ENCODE data around the gene TH. TPM values are rescaled to one million over a fixed set of nuclear protein-coding genes. Genes with fewer than 3 reads are reported as not detected.

The TH gene
- total and polyA plus RNA-seq, 2 of the 4 experiments (the other 2 are of a cell fraction) = 0.10 TPM; not detected in 1

- no peak overlapping the region for H3K23ac ChIP-seq (ENCODE audit: low read depth, low read length)
- H2AK9ac ChIP-seq (replicated peaks; ENCODE audit: low read depth, low read length, poor library complexity) = no peak overlapping the region
- no peak overlapping the region for H3K9ac ChIP-seq (ENCODE audit: low read depth, low read length)
- no CpG with 5 or more reads among the region's 7 CpGs for WGBS, 2 experiments (ENCODE audit: extremely low coverage in 2 of 2, insufficient read length in 1 of 2)
- ChIA-PET CTCF (no interaction called here), POLR2A (ENCODE audit: unreplicated experiment) (no interaction called here)
- H2BK5ac ChIP-seq (ENCODE audit: low read depth, low read length, poor library complexity, severe bottlenecking) = no peak overlapping the region
- H3K27me3 ChIP-seq (ENCODE audit: control insufficient read depth, insufficient read depth, low read length) = peaks cover 23% of the 10 kb centered on the region
- H3K36me3 ChIP-seq (ENCODE audit: control insufficient read depth, insufficient read depth, low read length) = no peaks in the 10 kb centered on the region
- no peak overlapping the region for H2BK15ac ChIP-seq (ENCODE audit: low read depth, low read length)
- no peaks in the 10 kb centered on the region for H3K4me1 ChIP-seq (ENCODE audit: control insufficient read depth, insufficient read depth, low read length)
- H3K27ac ChIP-seq (ENCODE audit: insufficient read depth, low read length) = no peak overlapping the region
- H3K56ac ChIP-seq (ENCODE audit: extremely low read depth, insufficient read depth, low read length) = no peak overlapping the region
- H4K5ac ChIP-seq (ENCODE audit: low read depth, low read length) = no peak overlapping the region
- in situ Hi-C loops (cut with MboI; ENCODE audit: low sequenced_read_pairs) = loop anchor here (25.0 kb wide), 1 partner anchor 692 kb away; the partner anchor contains the start of gene CDKN1C
- H2BK120ac ChIP-seq (ENCODE audit: low read depth, low read length) = no peak overlapping the region
- no peaks in the 10 kb centered on the region for H3K9me3 ChIP-seq (ENCODE audit: control insufficient read depth, insufficient read depth, low read length)
- BruUV-seq (replicated peaks) = no TSS peak
- H4K20me1 ChIP-seq (ENCODE audit: insufficient read depth, low read length) = no peaks in the 10 kb centered on the region
- TF ChIP-seq MAZ (IDR thresholded peaks at IDR 0.05; ENCODE audit: borderline replicate concordance, low read depth, low read length) (no peak), ELK1 (IDR thresholded peaks at IDR 0.05; ENCODE audit: borderline replicate concordance, low read depth, low read length) (no peak), SMC3 (IDR thresholded peaks at IDR 0.05; ENCODE audit: low read depth, low read length) (no peak), CHD1 (IDR thresholded peaks at IDR 0.05; ENCODE audit: low read depth, low read length) (no peak), USF2 (IDR thresholded peaks at IDR 0.05; ENCODE audit: low read depth, low read length) (no peak), MAFK (IDR thresholded peaks at IDR 0.05; ENCODE audit: low read depth, low read length) (no peak), RFX5 (IDR thresholded peaks at IDR 0.05; ENCODE audit: low read depth, low read length) (no peak), NFE2L2 (IDR thresholded peaks at IDR 0.05; ENCODE audit: low read depth, low read length) (no peak), BHLHE40 (IDR thresholded peaks at IDR 0.05; ENCODE audit: low read depth, low read length) (no peak), POLR2A (IDR thresholded peaks at IDR 0.05; ENCODE audit: low read depth, low read length) (no peak), FOS (IDR thresholded peaks at IDR 0.05; ENCODE audit: low read depth, low read length) (no peak), CEBPB (IDR thresholded peaks at IDR 0.05; ENCODE audit: low read depth, low read length) (no peak), RAD21 (IDR thresholded peaks at IDR 0.05; ENCODE audit: low read length) (no peak), MXI1 (IDR thresholded peaks at IDR 0.05; ENCODE audit: borderline replicate concordance, low read depth, low read length) (no peak), RCOR1 (IDR thresholded peaks at IDR 0.05; ENCODE audit: insufficient replicate concordance, low read length) (no peak)
- TF ChIP-seq, protein P1, sequence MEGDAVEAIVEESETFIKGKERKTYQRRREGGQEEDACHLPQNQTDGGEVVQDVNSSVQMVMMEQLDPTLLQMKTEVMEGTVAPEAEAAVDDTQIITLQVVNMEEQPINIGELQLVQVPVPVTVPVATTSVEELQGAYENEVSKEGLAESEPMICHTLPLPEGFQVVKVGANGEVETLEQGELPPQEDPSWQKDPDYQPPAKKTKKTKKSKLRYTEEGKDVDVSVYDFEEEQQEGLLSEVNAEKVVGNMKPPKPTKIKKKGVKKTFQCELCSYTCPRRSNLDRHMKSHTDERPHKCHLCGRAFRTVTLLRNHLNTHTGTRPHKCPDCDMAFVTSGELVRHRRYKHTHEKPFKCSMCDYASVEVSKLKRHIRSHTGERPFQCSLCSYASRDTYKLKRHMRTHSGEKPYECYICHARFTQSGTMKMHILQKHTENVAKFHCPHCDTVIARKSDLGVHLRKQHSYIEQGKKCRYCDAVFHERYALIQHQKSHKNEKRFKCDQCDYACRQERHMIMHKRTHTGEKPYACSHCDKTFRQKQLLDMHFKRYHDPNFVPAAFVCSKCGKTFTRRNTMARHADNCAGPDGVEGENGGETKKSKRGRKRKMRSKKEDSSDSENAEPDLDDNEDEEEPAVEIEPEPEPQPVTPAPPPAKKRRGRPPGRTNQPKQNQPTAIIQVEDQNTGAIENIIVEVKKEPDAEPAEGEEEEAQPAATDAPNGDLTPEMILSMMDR (conservative IDR thresholded peaks at IDR 0.05; ENCODE audit: low read depth, low read length) = no peak
- H3K14ac ChIP-seq (replicated peaks; ENCODE audit: low read depth, low read length) = no peak overlapping the region
- no peak overlapping the region for H2AK5ac ChIP-seq (ENCODE audit: low read depth, low read length)
- DNase-seq = no peak
- H4K91ac ChIP-seq (ENCODE audit: insufficient read depth, low read depth, low read length) = no peak overlapping the region
- intact Hi-C loops (cut with micrococcal nuclease) = loop anchor here (10.0 kb wide), 1 partner anchor 699 kb away; no protein-coding TSS in a partner anchor
- ATAC-seq (ENCODE audit: low read depth) = no peak
- no peak overlapping the region for H2AFZ ChIP-seq (replicated peaks; ENCODE audit: low read length, poor library complexity)
- H4K8ac ChIP-seq (ENCODE audit: low read depth in 2 of 2, low read length in 2 of 2) = no peak overlapping the region
- no peaks in the 10 kb centered on the region for H3K9me1 ChIP-seq (ENCODE audit: insufficient read depth, low read length)
- H3K4me2 ChIP-seq (ENCODE audit: low read depth, low read length) = no peak overlapping the region
- dilution Hi-C loops (cut with HindIII; ENCODE audit: low sequenced_read_pairs, unreplicated experiment) = no loop called here
- H3K79me1 ChIP-seq (ENCODE audit: low read depth in 1 of 2, low read length in 2 of 2) = no peaks in the 10 kb centered on the region
- no peak overlapping the region for H3K4ac ChIP-seq (ENCODE audit: low read depth, low read length)
- H2BK20ac ChIP-seq (ENCODE audit: low read depth, low read length) = no peak overlapping the region
- H3K18ac ChIP-seq (ENCODE audit: low read depth, low read length) = no peak overlapping the region
- H3K4me3 ChIP-seq (ENCODE audit: insufficient read depth, low read depth, low read length) = no peak overlapping the region
Measured at GRCh38 chr11:2195756-2196088, 24.1 kb upstream of the TH start.
